ENCODE measurements around the gene FAM13C.

The FAM13C gene

DNA sequence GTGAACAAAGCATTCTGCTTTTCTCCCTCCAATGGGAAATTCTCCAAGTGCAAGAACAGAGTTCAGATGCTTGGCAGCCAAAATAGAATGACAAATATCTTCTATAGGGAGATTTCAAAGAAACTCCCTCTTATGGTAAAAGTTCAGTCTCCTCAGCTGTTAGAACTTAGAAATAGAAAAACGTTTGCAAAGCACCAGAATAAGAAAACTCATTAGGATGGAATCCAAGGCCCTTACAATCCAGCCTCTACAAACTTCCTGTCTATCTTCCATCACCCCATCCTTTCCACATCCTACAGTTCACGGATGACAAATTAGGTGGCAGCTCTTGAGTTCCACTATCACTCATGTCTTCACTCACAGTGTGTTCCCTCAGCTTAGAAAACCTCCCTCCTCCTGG lies 25.7 kb downstream of the FAM13C start:
- no peak overlapping the region for H3K4me3 ChIP-seq (replicated peaks; ENCODE audit: low read depth, low read length)
- TF ChIP-seq, protein P1, sequence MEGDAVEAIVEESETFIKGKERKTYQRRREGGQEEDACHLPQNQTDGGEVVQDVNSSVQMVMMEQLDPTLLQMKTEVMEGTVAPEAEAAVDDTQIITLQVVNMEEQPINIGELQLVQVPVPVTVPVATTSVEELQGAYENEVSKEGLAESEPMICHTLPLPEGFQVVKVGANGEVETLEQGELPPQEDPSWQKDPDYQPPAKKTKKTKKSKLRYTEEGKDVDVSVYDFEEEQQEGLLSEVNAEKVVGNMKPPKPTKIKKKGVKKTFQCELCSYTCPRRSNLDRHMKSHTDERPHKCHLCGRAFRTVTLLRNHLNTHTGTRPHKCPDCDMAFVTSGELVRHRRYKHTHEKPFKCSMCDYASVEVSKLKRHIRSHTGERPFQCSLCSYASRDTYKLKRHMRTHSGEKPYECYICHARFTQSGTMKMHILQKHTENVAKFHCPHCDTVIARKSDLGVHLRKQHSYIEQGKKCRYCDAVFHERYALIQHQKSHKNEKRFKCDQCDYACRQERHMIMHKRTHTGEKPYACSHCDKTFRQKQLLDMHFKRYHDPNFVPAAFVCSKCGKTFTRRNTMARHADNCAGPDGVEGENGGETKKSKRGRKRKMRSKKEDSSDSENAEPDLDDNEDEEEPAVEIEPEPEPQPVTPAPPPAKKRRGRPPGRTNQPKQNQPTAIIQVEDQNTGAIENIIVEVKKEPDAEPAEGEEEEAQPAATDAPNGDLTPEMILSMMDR (IDR thresholded peaks at IDR 0.05; ENCODE audit: low read length, missing control alignments), result no peak
- DNase-seq (ENCODE audit: low read depth), result peak; percentile 52

DNA sequence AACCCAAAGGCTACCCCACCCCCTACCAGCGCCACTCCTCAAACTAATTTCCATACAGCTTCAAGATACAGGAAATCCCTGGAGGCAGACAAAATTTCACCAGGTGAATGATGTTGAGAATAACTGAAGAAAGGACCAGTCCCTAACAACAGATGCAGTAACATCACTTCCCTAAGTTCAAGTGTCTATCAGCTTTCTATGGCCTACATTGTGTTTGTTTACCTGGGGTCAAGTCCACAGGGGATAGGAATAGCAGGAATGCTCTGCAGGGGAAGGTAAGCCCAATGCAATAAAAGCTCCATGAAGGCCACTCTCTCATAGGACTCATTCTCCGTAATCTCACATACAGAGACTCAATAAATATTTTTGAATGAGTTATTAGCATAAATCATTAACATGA lies 26.9 kb downstream of the FAM13C start:
- TF ChIP-seq, protein P1 (IDR thresholded peaks at IDR 0.05; ENCODE audit: low read length, missing control alignments), result no peak
- no peak overlapping the region for H3K4me3 ChIP-seq (replicated peaks; ENCODE audit: low read depth, low read length)
- no peak for DNase-seq (ENCODE audit: low read depth)

DNA sequence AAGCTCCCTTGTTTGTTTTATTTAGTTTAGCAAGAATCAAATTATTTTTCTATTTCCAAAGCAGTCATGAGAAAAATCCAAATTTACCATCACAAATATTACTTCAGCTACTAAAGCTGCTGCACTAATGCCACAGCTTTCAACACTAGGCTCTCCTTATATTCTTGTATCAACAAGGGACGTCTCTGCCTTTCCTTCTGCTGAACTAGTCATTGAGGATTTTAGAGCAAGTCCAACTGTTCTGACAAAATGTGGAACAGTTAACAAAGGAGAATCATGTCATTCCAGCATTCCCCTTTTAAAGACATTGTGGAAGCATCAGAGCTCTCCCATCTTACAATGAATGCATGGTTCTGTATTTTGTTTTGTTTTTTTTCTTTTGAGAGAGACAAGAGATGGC lies 28.6 kb downstream of the FAM13C start:
- DNase-seq (ENCODE audit: low read depth), result no peak
- no peak overlapping the region for H3K4me3 ChIP-seq (replicated peaks; ENCODE audit: low read depth, low read length)
- TF ChIP-seq, protein P1 (IDR thresholded peaks at IDR 0.05; ENCODE audit: low read length, missing control alignments), result no peak

DNA sequence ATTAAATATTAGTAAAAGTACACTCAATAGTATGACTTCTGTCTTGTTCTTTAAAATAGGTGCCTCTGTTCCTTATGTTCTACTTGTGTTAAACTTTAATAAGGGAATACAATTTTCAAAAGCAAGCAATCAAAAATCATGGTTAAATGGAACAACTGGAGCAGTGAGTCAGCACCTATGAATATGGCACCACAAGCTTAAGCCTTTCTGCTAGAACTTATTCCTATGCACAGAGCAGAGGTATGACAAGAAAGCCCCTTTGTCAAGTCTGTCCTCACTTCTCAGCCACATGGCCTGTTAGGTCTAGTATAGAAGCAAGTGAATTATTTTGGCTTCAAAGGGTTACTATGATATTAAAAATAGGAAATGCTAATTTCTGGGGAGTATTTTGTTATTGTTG lies 29.8 kb downstream of the FAM13C start:
- no peak for DNase-seq (ENCODE audit: low read depth)
- TF ChIP-seq, protein P1 (IDR thresholded peaks at IDR 0.05; ENCODE audit: low read length, missing control alignments), result no peak
- H3K4me3 ChIP-seq (replicated peaks; ENCODE audit: low read depth, low read length), result no peak overlapping the region

DNA sequence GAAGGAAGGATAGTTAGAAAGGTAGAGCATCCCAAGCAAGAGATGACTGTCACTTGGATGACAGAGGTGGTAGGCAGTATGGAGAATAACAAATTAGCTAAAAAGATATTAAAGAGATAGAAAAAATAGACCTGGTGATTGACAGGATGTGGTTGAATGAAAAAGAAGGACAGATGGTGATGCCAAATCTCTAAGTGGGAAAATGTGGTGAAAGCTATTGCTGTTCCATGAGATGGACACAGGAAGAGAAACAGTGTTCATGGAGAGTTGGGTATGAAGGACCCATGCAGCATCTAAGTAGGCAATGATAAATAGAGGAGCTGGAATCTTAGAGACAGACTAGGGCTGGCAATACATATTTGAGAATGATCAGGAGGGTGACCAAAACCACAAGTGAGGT lies 30.7 kb downstream of the FAM13C start:
- no peak for DNase-seq (ENCODE audit: low read depth)
- TF ChIP-seq, protein P1 (IDR thresholded peaks at IDR 0.05; ENCODE audit: low read length, missing control alignments), result no peak
- H3K4me3 ChIP-seq (replicated peaks; ENCODE audit: low read depth, low read length), result no peak overlapping the region

DNA sequence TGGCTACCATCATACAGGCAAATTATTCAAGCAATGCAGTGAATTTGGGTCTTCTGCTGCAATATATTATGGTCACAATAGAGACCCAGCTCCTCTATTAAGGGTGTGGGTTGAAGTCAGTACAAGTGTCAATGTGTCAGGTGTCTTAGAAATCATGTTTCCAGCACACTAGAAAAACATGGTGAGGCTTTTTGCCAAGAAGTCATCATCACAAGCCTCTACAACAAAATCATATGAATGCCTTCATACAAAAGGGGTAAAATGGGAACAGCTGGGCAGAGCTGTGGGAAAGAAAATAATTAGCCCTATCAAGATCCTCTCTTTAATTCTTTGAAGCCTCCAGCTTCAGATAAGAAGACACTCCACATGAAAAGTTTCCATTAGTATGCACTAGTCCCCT lies 37.2 kb downstream of the FAM13C start:
- TF ChIP-seq, protein P1 (IDR thresholded peaks at IDR 0.05; ENCODE audit: low read length, missing control alignments), result no peak
- DNase-seq (ENCODE audit: low read depth), result no peak
- no peak overlapping the region for H3K4me3 ChIP-seq (replicated peaks; ENCODE audit: low read depth, low read length)

DNA sequence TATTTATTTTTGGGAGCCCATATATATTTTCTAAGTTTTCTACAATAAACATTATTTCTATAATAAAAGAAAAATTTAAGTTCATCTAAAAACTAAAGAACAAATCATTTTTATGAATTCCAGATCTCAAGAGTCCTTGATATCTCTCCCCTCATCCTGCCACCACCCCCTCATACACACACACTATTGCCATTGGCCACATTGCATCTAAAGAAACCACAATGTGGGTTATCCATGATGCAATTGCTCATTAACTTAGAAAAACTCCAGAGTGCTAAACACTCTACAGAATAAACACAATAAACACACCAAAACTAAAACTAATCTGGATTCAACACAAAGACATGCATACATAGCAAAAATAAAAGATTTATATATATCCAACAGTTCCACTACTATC lies 37.8 kb downstream of the FAM13C start:
- TF ChIP-seq, protein P1 (IDR thresholded peaks at IDR 0.05; ENCODE audit: low read length, missing control alignments), result no peak
- no peak overlapping the region for H3K4me3 ChIP-seq (replicated peaks; ENCODE audit: low read depth, low read length)
- no peak for DNase-seq (ENCODE audit: low read depth)

All from fibroblast of pulmonary artery (primary cell).